HG02588 (cell line): ENCODE results near the gene MCM7.

Source experiments
- ATAC-seq: cut with Tn5 transposase; IDR thresholded peaks from one replicate; pipeline ENCODE4 v1.9.1; 2021; ENCODE audit warnings: mild to moderate bottlenecking, moderate library complexity; ENCODE audit not compliant: unreplicated experiment

Gene MCM7

GRCh38 chr7:100098913-100099312, 2.3 kb downstream of the MCM7 start:
- no peak for ATAC-seq

- ATAC-seq, result no peak
These were observed 5.5 kb downstream of the MCM7 start for GRCh38 chr7:100095704-100096103.

- ATAC-seq, result no peak
These were observed 5.9 kb downstream of the MCM7 start for GRCh38 chr7:100095289-100095688.

GRCh38 chr7:100093925-100094486, 7.2 kb downstream of the MCM7 start:
- ATAC-seq, result no peak

- ATAC-seq, result no peak
These were observed 7.7 kb downstream of the MCM7 start for GRCh38 chr7:100093498-100093897.

- no peak for ATAC-seq
These were observed 8.1 kb downstream of the MCM7 start for GRCh38 chr7:100093054-100093453.

GRCh38 chr7:100091411-100092181, 9.6 kb downstream of the MCM7 start:
- ATAC-seq, result no peak

GRCh38 chr7:100090527-100091410, 10.4 kb downstream of the MCM7 start:
- no peak for ATAC-seq

- ATAC-seq, result no peak
These were observed 11.6 kb downstream of the MCM7 start for GRCh38 chr7:100089458-100090196.

GRCh38 chr7:100088621-100089457, 12.4 kb downstream of the MCM7 start, which contains the start of gene COPS6:
COPS6 (plus strand) TSS chr7:100088969; CDS start chr7:100088991, 22 bp downstream.
- peak; percentile 67 for ATAC-seq

GRCh38 chr7:100088095-100088620, 13.0 kb downstream of the MCM7 start:
- peak; percentile 16 for ATAC-seq

- no peak for ATAC-seq
These were observed 14.0 kb downstream of the MCM7 start for GRCh38 chr7:100087055-100087750.

- ATAC-seq, result no peak
These were observed 15.7 kb downstream of the MCM7 start for GRCh38 chr7:100085515-100085914.

- ATAC-seq, result no peak
These were observed 18.2 kb downstream of the MCM7 start for GRCh38 chr7:100082978-100083377.

- peak; percentile 82 for ATAC-seq
These were observed 19.6 kb downstream of the MCM7 start, which contains the start of gene ZNF3 for GRCh38 chr7:100081535-100082102. ZNF3 (minus strand) TSS chr7:100081723; CDS start chr7:100077357, 4,366 bp downstream.

GRCh38 chr7:100080907-100081534, 20.2 kb downstream of the MCM7 start:
- no peak for ATAC-seq

- ATAC-seq, result no peak
These were observed 22.1 kb downstream of the MCM7 start for GRCh38 chr7:100079024-100079560.

- no peak for ATAC-seq
These were observed 24.0 kb downstream of the MCM7 start for GRCh38 chr7:100077205-100077604.
